ENCODE results near the gene NUDCD2. TPM values are rescaled to one million over a fixed set of nuclear protein-coding genes. Genes with fewer than 3 reads are reported as not detected.
"Not testable (repeated sequence)": the region's sequence is repeated elsewhere in the genome, so short reads cannot be mapped to it uniquely, and the experiment has no call there.

NUDCD2 gene
- total RNA-seq, 2 donors from 2014 or later = 8.0 to 8.6 TPM

DNA sequence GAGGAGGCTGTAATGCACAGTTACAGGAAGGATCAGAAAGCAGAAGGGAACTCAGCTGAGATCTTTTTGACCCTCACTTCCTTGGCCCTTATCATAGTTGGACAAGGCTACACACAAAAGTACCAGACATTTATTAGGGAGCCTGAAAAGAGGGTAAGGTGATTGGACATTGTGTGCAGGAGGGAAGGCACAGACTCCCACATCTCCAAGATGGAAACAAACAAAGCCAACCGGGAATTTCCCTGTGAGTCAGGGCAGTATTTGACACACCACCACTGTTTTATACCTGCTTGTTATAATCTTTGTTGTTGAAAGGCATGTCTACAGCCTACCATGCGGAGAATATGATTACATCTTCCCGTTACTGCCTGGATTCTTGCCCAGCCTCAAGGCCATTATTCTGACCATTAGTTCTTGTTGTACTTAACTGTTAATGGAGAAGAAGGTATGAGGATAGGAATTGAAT is 25.5 kb downstream of the NUDCD2 start:
- H3K4me1 ChIP-seq (replicated peaks) = no peaks in the 10 kb centered on the region
- no peak overlapping the region for H3K4me3 ChIP-seq
- H3K27me3 ChIP-seq (replicated peaks; ENCODE audit: insufficient read depth) = no peaks in the 10 kb centered on the region
- DNase-seq (ENCODE audit: low spot score) = peak; percentile 11
- no peaks in the 10 kb centered on the region for H3K9me3 ChIP-seq
- H3K36me3 ChIP-seq = no peaks in the 10 kb centered on the region
- TF ChIP-seq POLR2A (IDR thresholded peaks at IDR 0.05) (no peak), POLR2AphosphoS5 (IDR thresholded peaks at IDR 0.05) (peak; percentile 29)
- TF ChIP-seq, protein P1, sequence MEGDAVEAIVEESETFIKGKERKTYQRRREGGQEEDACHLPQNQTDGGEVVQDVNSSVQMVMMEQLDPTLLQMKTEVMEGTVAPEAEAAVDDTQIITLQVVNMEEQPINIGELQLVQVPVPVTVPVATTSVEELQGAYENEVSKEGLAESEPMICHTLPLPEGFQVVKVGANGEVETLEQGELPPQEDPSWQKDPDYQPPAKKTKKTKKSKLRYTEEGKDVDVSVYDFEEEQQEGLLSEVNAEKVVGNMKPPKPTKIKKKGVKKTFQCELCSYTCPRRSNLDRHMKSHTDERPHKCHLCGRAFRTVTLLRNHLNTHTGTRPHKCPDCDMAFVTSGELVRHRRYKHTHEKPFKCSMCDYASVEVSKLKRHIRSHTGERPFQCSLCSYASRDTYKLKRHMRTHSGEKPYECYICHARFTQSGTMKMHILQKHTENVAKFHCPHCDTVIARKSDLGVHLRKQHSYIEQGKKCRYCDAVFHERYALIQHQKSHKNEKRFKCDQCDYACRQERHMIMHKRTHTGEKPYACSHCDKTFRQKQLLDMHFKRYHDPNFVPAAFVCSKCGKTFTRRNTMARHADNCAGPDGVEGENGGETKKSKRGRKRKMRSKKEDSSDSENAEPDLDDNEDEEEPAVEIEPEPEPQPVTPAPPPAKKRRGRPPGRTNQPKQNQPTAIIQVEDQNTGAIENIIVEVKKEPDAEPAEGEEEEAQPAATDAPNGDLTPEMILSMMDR (IDR thresholded peaks at IDR 0.05) = no peak
- intact Hi-C loops (cut with DNase I) = no loop called here
- 11% methylated on average over 3 of the region's 3 CpGs for WGBS
- H3K27ac ChIP-seq = no peak overlapping the region

DNA sequence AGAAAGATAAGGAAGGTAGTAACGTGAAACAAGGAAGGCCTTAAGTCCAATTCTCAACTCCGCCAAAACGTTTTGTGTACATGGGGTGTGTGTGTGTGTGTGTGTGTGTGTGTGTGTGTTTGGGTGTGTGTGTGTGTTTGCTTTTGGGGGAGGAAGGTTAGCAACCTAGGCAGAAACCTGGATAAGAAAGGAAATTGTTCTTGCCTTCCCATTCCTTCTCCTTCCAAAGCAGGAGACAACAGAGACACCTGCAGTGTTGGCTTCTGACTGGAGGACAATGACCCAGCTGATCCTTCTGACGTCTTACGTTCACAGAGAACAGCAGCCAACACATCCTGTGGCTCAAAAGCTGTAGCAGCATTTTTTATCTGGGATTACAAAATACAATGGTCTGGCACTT is 26.6 kb downstream of the NUDCD2 start:
- TF ChIP-seq POLR2AphosphoS5 (IDR thresholded peaks at IDR 0.05) (no peak), POLR2A (IDR thresholded peaks at IDR 0.05) (no peak)
- TF ChIP-seq, protein P1 (IDR thresholded peaks at IDR 0.05) = no peak
- 66% methylated on average over 5 of the region's 5 CpGs for WGBS
- Histone ChIP-seq H3K27me3 (replicated peaks; ENCODE audit: insufficient read depth) (no peaks in the 10 kb centered on the region), H3K4me1 (replicated peaks) (no peaks in the 10 kb centered on the region), H3K4me3 (no peak overlapping the region), H3K36me3 (no peaks in the 10 kb centered on the region), H3K27ac (no peak overlapping the region), H3K9me3 (no peaks in the 10 kb centered on the region)
- intact Hi-C loops (cut with DNase I) = no loop called here
- no peak for DNase-seq (ENCODE audit: low spot score)

DNA sequence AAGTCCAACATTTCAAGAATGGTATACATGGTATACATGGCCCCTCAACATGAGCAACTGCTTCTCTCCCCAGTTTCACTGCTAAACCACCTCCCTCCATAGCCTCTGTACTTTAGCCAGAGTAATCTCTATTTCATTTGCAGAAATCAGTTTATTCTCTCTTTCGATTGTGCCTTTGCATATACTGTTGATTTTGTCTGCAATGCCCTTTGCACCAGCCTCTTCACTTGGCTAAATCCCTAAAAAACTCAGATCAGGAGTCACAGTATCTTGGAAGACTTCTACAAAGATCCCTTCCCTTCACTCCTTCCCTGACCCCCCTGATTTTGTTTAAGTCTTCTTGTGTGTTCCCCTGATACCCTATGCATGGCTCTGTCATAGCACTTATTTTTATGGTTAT is 27.4 kb downstream of the NUDCD2 start:
- H3K36me3 ChIP-seq = no peaks in the 10 kb centered on the region
- no peaks in the 10 kb centered on the region for H3K27me3 ChIP-seq (replicated peaks; ENCODE audit: insufficient read depth)
- no peak for DNase-seq (ENCODE audit: low spot score)
- no peak overlapping the region for H3K4me3 ChIP-seq
- intact Hi-C loops (cut with DNase I) = no loop called here
- no peaks in the 10 kb centered on the region for H3K4me1 ChIP-seq (replicated peaks)
- 83% methylated on average over 1 of the region's 1 CpG for WGBS
- H3K9me3 ChIP-seq = no peaks in the 10 kb centered on the region
- TF ChIP-seq, protein P1 (IDR thresholded peaks at IDR 0.05) = no peak
- TF ChIP-seq POLR2A (IDR thresholded peaks at IDR 0.05) (no peak), POLR2AphosphoS5 (IDR thresholded peaks at IDR 0.05) (no peak)
- H3K27ac ChIP-seq = no peak overlapping the region

DNA sequence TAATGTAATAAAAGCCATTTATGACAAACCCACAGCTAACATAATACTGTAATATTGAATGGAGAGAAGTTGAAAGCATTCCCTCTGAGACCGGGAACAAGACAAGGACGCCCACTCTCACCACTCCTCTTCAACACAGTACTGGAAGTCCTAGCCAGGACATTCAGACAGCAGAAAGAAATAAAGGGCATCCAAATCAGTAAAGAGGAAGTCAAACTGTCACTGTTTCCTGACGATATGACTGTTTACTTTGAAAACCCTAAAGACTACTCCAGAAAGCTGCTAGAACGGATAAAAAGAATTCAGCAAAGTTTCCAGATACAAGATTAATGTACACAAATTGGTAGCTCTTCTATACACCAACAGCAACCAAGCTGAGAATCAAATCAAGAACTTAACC is 33.8 kb downstream of the NUDCD2 start:
- H3K27ac ChIP-seq; H3K9me3 ChIP-seq; H3K4me1 ChIP-seq (replicated peaks); intact Hi-C loops (cut with DNase I); H3K27me3 ChIP-seq (replicated peaks; ENCODE audit: insufficient read depth); H3K4me3 ChIP-seq; H3K36me3 ChIP-seq; DNase-seq (ENCODE audit: low spot score): not testable (repeated sequence)
- 62% methylated on average over 4 of the region's 4 CpGs for WGBS

DNA sequence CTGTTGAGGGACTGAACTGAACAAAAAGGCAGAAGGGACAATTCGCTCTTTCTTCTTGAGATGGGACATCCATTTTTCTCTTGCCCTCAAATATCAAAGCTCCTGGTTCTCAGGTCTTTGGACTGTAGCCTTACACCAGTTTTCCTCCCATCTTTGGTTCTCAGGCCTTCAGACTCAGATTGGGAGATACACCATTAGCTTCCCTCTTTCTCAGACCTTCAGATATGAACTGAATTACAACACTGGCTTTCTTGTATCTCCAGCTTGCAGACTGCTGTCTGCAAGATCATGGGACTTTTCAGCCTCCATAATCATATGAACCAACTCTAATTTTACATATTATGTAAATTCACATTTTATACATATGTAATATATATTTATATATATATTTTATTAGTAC is 35.1 kb downstream of the NUDCD2 start:
- Histone ChIP-seq H3K27ac (no peak overlapping the region), H3K4me1 (replicated peaks) (no peaks in the 10 kb centered on the region), H3K36me3 (no peaks in the 10 kb centered on the region), H3K4me3 (no peak overlapping the region), H3K9me3 (no peaks in the 10 kb centered on the region), H3K27me3 (replicated peaks; ENCODE audit: insufficient read depth) (no peaks in the 10 kb centered on the region)
- intact Hi-C loops (cut with DNase I) = no loop called here
- no peak for TF ChIP-seq POLR2A (IDR thresholded peaks at IDR 0.05)
- no peak for TF ChIP-seq POLR2AphosphoS5 (IDR thresholded peaks at IDR 0.05)
- TF ChIP-seq, protein P1 (IDR thresholded peaks at IDR 0.05) = no peak
- WGBS = 100% methylated on average over 1 of the region's 1 CpG
- no peak for DNase-seq (ENCODE audit: low spot score)

DNA sequence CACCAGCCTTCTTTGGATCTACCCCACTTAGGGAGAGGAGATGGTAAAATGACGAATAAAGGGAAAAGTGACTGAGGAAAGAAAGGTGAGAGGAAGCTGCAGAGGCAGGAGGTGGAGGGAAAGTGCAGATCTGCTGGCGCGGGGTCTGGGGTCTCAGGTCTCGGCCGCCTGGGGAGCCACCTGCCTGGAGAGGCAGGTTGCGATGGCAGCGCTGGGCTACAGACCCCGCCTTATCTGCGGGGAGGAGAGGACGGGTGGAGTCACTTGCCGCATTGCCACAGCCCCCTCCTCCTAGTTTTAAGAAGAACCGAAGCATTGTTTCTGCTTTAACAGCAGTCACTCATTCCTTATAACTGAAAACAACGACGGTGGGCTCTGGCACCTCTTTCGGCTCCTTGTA is 44.2 kb downstream of the NUDCD2 start:
- H3K27me3 ChIP-seq (replicated peaks; ENCODE audit: insufficient read depth); H3K36me3 ChIP-seq; H3K4me1 ChIP-seq (replicated peaks); intact Hi-C loops (cut with DNase I); H3K27ac ChIP-seq; H3K4me3 ChIP-seq; DNase-seq (ENCODE audit: low spot score); H3K9me3 ChIP-seq: not testable (repeated sequence)
- WGBS = 26% methylated on average over 15 of the region's 15 CpGs
